GM10847 (cell line): ENCODE results near the gene AGR2.

Experiments used
- POLR2A ChIP-seq: IDR thresholded peaks from 2 replicates; pipeline ENCODE4 v1.6.1; 2011; ENCODE audit not compliant: insufficient read length; ENCODE audit errors: extremely low read depth

Gene AGR2

GRCh38 chr7:16817536-16817935, 12.7 kb upstream of the AGR2 start:
- no peak for TF ChIP-seq POLR2A

GRCh38 chr7:16816824-16817223, 12.0 kb upstream of the AGR2 start:
- no peak for TF ChIP-seq POLR2A

- TF ChIP-seq POLR2A = no peak
These were observed 10.2 kb upstream of the AGR2 start for GRCh38 chr7:16815001-16815400.

- TF ChIP-seq POLR2A = no peak
These were observed 8.4 kb upstream of the AGR2 start for GRCh38 chr7:16813232-16813616.

GRCh38 chr7:16812542-16813231, 7.9 kb upstream of the AGR2 start:
- TF ChIP-seq POLR2A = no peak

GRCh38 chr7:16811551-16811950, 6.8 kb upstream of the AGR2 start:
- TF ChIP-seq POLR2A = no peak

- TF ChIP-seq POLR2A = no peak
These were observed 5.8 kb upstream of the AGR2 start for GRCh38 chr7:16810573-16810972.

GRCh38 chr7:16810112-16810511, 5.3 kb upstream of the AGR2 start:
- TF ChIP-seq POLR2A = no peak

GRCh38 chr7:16805441-16805840, 642 bp upstream of the AGR2 start:
- TF ChIP-seq POLR2A = no peak

GRCh38 chr7:16803881-16804673, 722 bp downstream of the AGR2 start:
- TF ChIP-seq POLR2A = no peak

GRCh38 chr7:16803125-16803524, 1.7 kb downstream of the AGR2 start:
- no peak for TF ChIP-seq POLR2A

GRCh38 chr7:16801579-16801978, 3.2 kb downstream of the AGR2 start:
- no peak for TF ChIP-seq POLR2A

- no peak for TF ChIP-seq POLR2A
These were observed 3.7 kb downstream of the AGR2 start for GRCh38 chr7:16801111-16801542.

GRCh38 chr7:16795624-16796023, 9.2 kb downstream of the AGR2 start:
- no peak for TF ChIP-seq POLR2A

- TF ChIP-seq POLR2A = no peak
These were observed 9.8 kb downstream of the AGR2 start for GRCh38 chr7:16794986-16795385.

- no peak for TF ChIP-seq POLR2A
These were observed 12.7 kb downstream of the AGR2 start for GRCh38 chr7:16791905-16792698.
